SK-N-SH treated with all-trans-retinoic acid at 6 μM for 48 hours (cell line): ENCODE measurements around the gene POU4F1.

Experiments used
- ATAC-seq: fragments of 200-7000 bp; cut with Tn5 transposase; 3 replicates; pipeline ENCODE4 v1.9.1; 2020; ENCODE audit warnings: mild to moderate bottlenecking, moderate library complexity
- ARNTL ChIP-seq: fragments of 450-650 bp; formaldehyde crosslinking; IDR thresholded peaks from 2 replicates; pipeline ENCODE4 v1.5.0; 2020; ENCODE audit warnings: low read depth, mild to moderate bottlenecking, moderate library complexity, borderline replicate concordance
- BACH2 ChIP-seq: fragments of 250-450 bp; sonication (Bioruptor Pico); IDR thresholded peaks from 2 replicates; pipeline ENCODE4 v1.9.0; 2021; ENCODE audit warnings: mild to moderate bottlenecking, borderline replicate concordance
- CREB5 ChIP-seq: fragments of 250-450 bp; sonication (Bioruptor Pico); IDR thresholded peaks from 2 replicates; pipeline ENCODE4 v1.5.1; 2020; ENCODE audit warnings: low read depth, mild to moderate bottlenecking, moderate library complexity
- CSDC2 ChIP-seq: fragments of 250-450 bp; sonication (Bioruptor Pico); IDR thresholded peaks from 2 replicates; pipeline ENCODE4 v1.5.0; 2020; ENCODE audit warnings: mild to moderate bottlenecking, moderate library complexity
- CSRNP3 ChIP-seq: fragments of 250-450 bp; sonication (Bioruptor Pico); IDR thresholded peaks from 2 replicates; pipeline ENCODE4 v1.5.1; 2021; ENCODE audit warnings: mild to moderate bottlenecking, moderate library complexity
- ESRRG ChIP-seq: fragments of 250-450 bp; sonication (Bioruptor Pico); IDR thresholded peaks from 2 replicates; pipeline ENCODE4 v1.6.1; 2021; ENCODE audit warnings: mild to moderate bottlenecking
- GLIS3 ChIP-seq: fragments of 250-450 bp; sonication (Bioruptor Pico); IDR thresholded peaks from 2 replicates; pipeline ENCODE4 v1.5.0; 2020; ENCODE audit warnings: mild to moderate bottlenecking, moderate library complexity
- ISL1 ChIP-seq: fragments of 250-450 bp; sonication (Bioruptor Pico); IDR thresholded peaks from 2 replicates; pipeline ENCODE4 v2.1.2; 2022; ENCODE audit warnings: mild to moderate bottlenecking, moderate library complexity
- OSR1 ChIP-seq: fragments of 250-450 bp; sonication (Bioruptor Pico); IDR thresholded peaks from 2 replicates; pipeline ENCODE4 v1.8.0; 2022; ENCODE audit warnings: moderate library complexity, mild to moderate bottlenecking, inconsistent platforms
- PATZ1 ChIP-seq: fragments of 250-450 bp; sonication (Bioruptor Pico); IDR thresholded peaks from 2 replicates; pipeline ENCODE4 v1.8.0; 2020; ENCODE audit warnings: mild to moderate bottlenecking, moderate library complexity, borderline replicate concordance
- PPARA ChIP-seq: fragments of 250-450 bp; sonication (Bioruptor Pico); IDR thresholded peaks from 2 replicates; pipeline ENCODE4 v1.5.0; 2020; ENCODE audit warnings: mild to moderate bottlenecking, borderline replicate concordance
- RARB ChIP-seq: fragments of 250-450 bp; sonication (Bioruptor Pico); IDR thresholded peaks from 2 replicates; pipeline ENCODE4 v1.8.0; 2021; ENCODE audit warnings: mild to moderate bottlenecking, moderate library complexity
- SNAI2 ChIP-seq: fragments of 250-450 bp; sonication (Bioruptor Pico); IDR thresholded peaks from 2 replicates; pipeline ENCODE4 v1.5.0; 2020; ENCODE audit warnings: mild to moderate bottlenecking, moderate library complexity
- TCF4 ChIP-seq: fragments of 250-450 bp; sonication (Bioruptor Pico); IDR thresholded peaks from 2 replicates; pipeline ENCODE4 v1.8.0; 2021; ENCODE audit warnings: mild to moderate bottlenecking, moderate library complexity, borderline replicate concordance
- TOX ChIP-seq: fragments of 250-450 bp; sonication (Bioruptor Pico); IDR thresholded peaks from 2 replicates; pipeline ENCODE4 v1.8.0; 2021; ENCODE audit warnings: mild to moderate bottlenecking, moderate library complexity, borderline replicate concordance
- TSHZ2 ChIP-seq: fragments of 250-450 bp; sonication (Bioruptor Pico); IDR thresholded peaks from 2 replicates; pipeline ENCODE4 v1.5.0; 2020; ENCODE audit warnings: mild to moderate bottlenecking, moderate library complexity
- ZC3H10 ChIP-seq: fragments of 250-450 bp; sonication (Bioruptor Pico); IDR thresholded peaks from 2 replicates; pipeline ENCODE4 v1.5.1; 2021; ENCODE audit warnings: mild to moderate bottlenecking, moderate library complexity
- ZFP3 ChIP-seq: fragments of 250-450 bp; sonication (Bioruptor Pico); IDR thresholded peaks from 2 replicates; pipeline ENCODE4 v1.5.0; 2020; ENCODE audit warnings: mild to moderate bottlenecking, moderate library complexity
- ZFP30 ChIP-seq: fragments of 450-650 bp; formaldehyde crosslinking; IDR thresholded peaks from 2 replicates; pipeline ENCODE4 v1.5.0; 2022; ENCODE audit warnings: mild to moderate bottlenecking, moderate library complexity
- ZNF565 ChIP-seq: fragments of 450-650 bp; formaldehyde crosslinking; conservative IDR thresholded peaks from 2 replicates; pipeline ENCODE4 v1.5.0; 2020; ENCODE audit warnings: low read depth, mild to moderate bottlenecking, moderate library complexity
- ZNF70 ChIP-seq: fragments of 450-650 bp; formaldehyde crosslinking; IDR thresholded peaks from 2 replicates; pipeline ENCODE4 v1.5.0; 2020; ENCODE audit warnings: mild to moderate bottlenecking, moderate library complexity
- ZNF8 ChIP-seq: fragments of 450-650 bp; formaldehyde crosslinking; IDR thresholded peaks from 2 replicates; pipeline ENCODE4 v1.5.0; 2020; ENCODE audit warnings: mild to moderate bottlenecking, moderate library complexity

POU4F1 gene

GRCh38 chr13:78592584-78592983, 10.8 kb downstream of the POU4F1 start (continued):
- TF ChIP-seq CSRNP3 (no peak), CSDC2 (CRISPR knock-in tag) (no peak), CREB5 (no peak)
- TF ChIP-seq, all 23 proteins: peak for 0

- ATAC-seq, result no peak
- TF ChIP-seq TCF4 (CRISPR knock-in tag) (no peak), ESRRG (CRISPR knock-in tag) (no peak), GLIS3 (no peak), TSHZ2 (no peak), PPARA (no peak), ZNF8 (CRISPR knock-in tag) (no peak), RARB (CRISPR knock-in tag) (no peak), ZC3H10 (CRISPR knock-in tag) (no peak), ZFP3 (CRISPR knock-in tag) (no peak), SNAI2 (CRISPR knock-in tag) (no peak), TOX (CRISPR knock-in tag) (no peak)
- TF ChIP-seq, all 23 proteins: peak for 0
Measured at GRCh38 chr13:78589206-78589605, 14.1 kb downstream of the POU4F1 start.

- ATAC-seq, result no peak
- TF ChIP-seq ZNF70 (CRISPR knock-in tag) (no peak), PPARA (no peak), OSR1 (no peak)
Measured at GRCh38 chr13:78587395-78587794, 16.0 kb downstream of the POU4F1 start.

- TF ChIP-seq TOX (CRISPR knock-in tag) (no peak), SNAI2 (CRISPR knock-in tag) (no peak), CREB5 (no peak), ZNF70 (CRISPR knock-in tag) (no peak), GLIS3 (no peak), PPARA (no peak), RARB (CRISPR knock-in tag) (no peak), BACH2 (CRISPR knock-in tag) (no peak), ZFP3 (CRISPR knock-in tag) (no peak), ZC3H10 (CRISPR knock-in tag) (no peak), PATZ1 (no peak)
- peak; percentile 56 for ATAC-seq
Measured at GRCh38 chr13:78586706-78587105, 16.6 kb downstream of the POU4F1 start.

- no peak for TF ChIP-seq PATZ1
- no peak for TF ChIP-seq CSRNP3
- TF ChIP-seq RARB (CRISPR knock-in tag), result no peak
- no peak for TF ChIP-seq ZNF565 (CRISPR knock-in tag)
- no peak for TF ChIP-seq OSR1
- no peak for TF ChIP-seq BACH2 (CRISPR knock-in tag)
- TF ChIP-seq SNAI2 (CRISPR knock-in tag), result no peak
- no peak for TF ChIP-seq ARNTL (CRISPR knock-in tag)
- no peak for TF ChIP-seq ESRRG (CRISPR knock-in tag)
- no peak for TF ChIP-seq ZFP30
- no peak for TF ChIP-seq TOX (CRISPR knock-in tag)
- no peak for TF ChIP-seq ISL1 (CRISPR knock-in tag)
- no peak for TF ChIP-seq GLIS3
- TF ChIP-seq, all 23 proteins: peak for 0
- ATAC-seq, result no peak
Measured at GRCh38 chr13:78576261-78576660, 27.1 kb downstream of the POU4F1 start.
